GM12892 (cell line): ENCODE measurements around the gene ZMYND8.

ENCODE experiments used
- POLR2A ChIP-seq: IDR thresholded peaks from 2 replicates; pipeline ENCODE4 v1.6.1; 2011; ENCODE audit warnings: low read depth, low read length, control low read depth
- POLR2AphosphoS5 ChIP-seq: IDR thresholded peaks from 2 replicates; pipeline ENCODE4 v1.6.1; 2011; ENCODE audit warnings: low read depth, low read length, control low read depth
- TAF1 ChIP-seq: IDR thresholded peaks from 2 replicates; pipeline ENCODE4 v1.6.1; 2011; ENCODE audit warnings: low read depth, mild to moderate bottlenecking, control low read depth, low read length, borderline replicate concordance

GRCh38 chr20:47382746-47383415, 26.4 kb upstream of the ZMYND8 start:
- no peak for TF ChIP-seq POLR2AphosphoS5
- TF ChIP-seq POLR2A: no peak
- TF ChIP-seq TAF1: no peak
